PC-3 (cell line): Measurements from ENCODE around the gene PDHB.

Experiments
- EZH2 ChIP-seq: fragments of 300-600 bp; sonication (generic); IDR thresholded peaks from one replicate; pipeline ENCODE4 v1.6.1; 2017; ENCODE audit warnings: antibody characterized with exemption, mild to moderate bottlenecking, low read length; ENCODE audit not compliant: unreplicated experiment
- EZH2phosphoT487 ChIP-seq: fragments of 300-600 bp; sonication (generic); IDR thresholded peaks from 2 replicates; pipeline ENCODE4 v1.6.1; 2018; ENCODE audit warnings: mild to moderate bottlenecking, antibody characterized with exemption, low read length, borderline replicate concordance
- TF ChIP-seq, protein P1 (sequence below): fragments of 300-600 bp; sonication (generic); conservative IDR thresholded peaks from 2 replicates; pipeline ENCODE4 v1.5.1; 2017; ENCODE audit warnings: antibody characterized with exemption, low read depth, mild to moderate bottlenecking, low read length

DNA sequence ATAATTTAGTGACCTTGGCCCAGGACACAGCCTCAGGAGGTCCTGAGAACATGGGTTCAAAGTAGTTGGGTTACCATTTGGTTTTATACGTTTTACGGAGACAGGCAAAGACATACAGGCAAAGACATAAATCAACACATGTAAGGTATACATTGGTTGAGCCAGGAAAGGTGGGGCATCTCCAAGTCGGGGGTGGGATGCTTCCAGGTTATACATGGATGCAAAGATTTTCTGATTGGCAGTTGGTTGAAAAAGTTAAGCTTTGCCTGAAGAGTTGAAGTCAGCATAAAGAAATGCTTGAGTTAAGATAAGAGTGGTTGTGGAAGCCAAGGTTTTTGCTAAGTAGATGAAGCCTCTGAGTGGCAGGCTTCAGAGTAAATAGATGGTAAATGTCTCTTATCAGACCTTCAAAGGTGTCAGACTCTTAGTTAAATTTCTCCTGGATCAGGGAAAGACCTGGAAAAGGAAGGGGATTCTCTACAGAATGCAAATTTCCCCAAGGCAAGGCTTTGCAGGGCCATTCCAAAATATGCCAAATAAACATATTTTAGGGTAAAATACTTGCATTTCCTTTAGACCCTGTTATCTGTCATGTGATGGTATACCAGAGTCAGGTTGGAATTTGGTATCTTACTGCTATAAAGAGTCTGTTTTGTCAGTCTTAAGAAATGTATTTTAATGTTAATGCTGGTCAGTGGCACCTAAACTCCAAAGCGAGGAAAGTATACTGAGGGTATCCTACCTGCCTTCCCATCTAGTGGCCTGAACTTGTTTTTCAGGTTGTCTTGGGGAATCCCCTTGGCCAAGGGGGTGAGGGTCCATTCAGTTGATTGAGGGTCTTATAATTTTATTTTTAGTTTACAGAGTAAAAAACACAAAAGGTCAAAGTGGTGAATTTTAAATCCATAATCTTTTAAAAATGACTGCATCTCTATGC is 8.2 kb upstream of the PDHB start:
- TF ChIP-seq, protein P1, sequence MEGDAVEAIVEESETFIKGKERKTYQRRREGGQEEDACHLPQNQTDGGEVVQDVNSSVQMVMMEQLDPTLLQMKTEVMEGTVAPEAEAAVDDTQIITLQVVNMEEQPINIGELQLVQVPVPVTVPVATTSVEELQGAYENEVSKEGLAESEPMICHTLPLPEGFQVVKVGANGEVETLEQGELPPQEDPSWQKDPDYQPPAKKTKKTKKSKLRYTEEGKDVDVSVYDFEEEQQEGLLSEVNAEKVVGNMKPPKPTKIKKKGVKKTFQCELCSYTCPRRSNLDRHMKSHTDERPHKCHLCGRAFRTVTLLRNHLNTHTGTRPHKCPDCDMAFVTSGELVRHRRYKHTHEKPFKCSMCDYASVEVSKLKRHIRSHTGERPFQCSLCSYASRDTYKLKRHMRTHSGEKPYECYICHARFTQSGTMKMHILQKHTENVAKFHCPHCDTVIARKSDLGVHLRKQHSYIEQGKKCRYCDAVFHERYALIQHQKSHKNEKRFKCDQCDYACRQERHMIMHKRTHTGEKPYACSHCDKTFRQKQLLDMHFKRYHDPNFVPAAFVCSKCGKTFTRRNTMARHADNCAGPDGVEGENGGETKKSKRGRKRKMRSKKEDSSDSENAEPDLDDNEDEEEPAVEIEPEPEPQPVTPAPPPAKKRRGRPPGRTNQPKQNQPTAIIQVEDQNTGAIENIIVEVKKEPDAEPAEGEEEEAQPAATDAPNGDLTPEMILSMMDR: no peak
- TF ChIP-seq EZH2: no peak
- no peak for TF ChIP-seq EZH2phosphoT487
